Stimulated activated CD4-positive, alpha-beta T cell treated with anti-CD3 and anti-CD28 coated beads, Interleukin-12 subunit alpha, Interleukin-12 subunit beta, amount 100 ng/mL, for 4 hours (primary cell): ENCODE data around the gene TNFRSF8.

Experiments
- DNase-seq: peaks from one replicate; pipeline ENCODE4 v3.0.0-alpha.2; 2020

TNFRSF8 gene

GRCh38 chr1:12123172-12123571 is 60.1 kb downstream of the TNFRSF8 start:
- DNase-seq, result no peak

GRCh38 chr1:12124693-12125421 is 61.8 kb downstream of the TNFRSF8 start:
- DNase-seq, result peak; percentile 75

GRCh38 chr1:12125422-12126355 is 62.6 kb downstream of the TNFRSF8 start:
- DNase-seq, result no peak

- DNase-seq, result no peak
These were observed 63.7 kb downstream of the TNFRSF8 start for GRCh38 chr1:12126781-12127180.

- peak; percentile 29 for DNase-seq
These were observed 64.2 kb downstream of the TNFRSF8 start for GRCh38 chr1:12127206-12127810.

GRCh38 chr1:12128120-12128519 is 65.0 kb downstream of the TNFRSF8 start:
- no peak for DNase-seq

GRCh38 chr1:12129624-12130023 is 66.5 kb downstream of the TNFRSF8 start:
- DNase-seq, result no peak

- DNase-seq, result no peak
These were observed 67.5 kb downstream of the TNFRSF8 start for GRCh38 chr1:12130466-12131130.

- DNase-seq, result no peak
These were observed 69.0 kb downstream of the TNFRSF8 start for GRCh38 chr1:12132078-12132477.

GRCh38 chr1:12134716-12135115 is 71.6 kb downstream of the TNFRSF8 start:
- DNase-seq, result no peak

- no peak for DNase-seq
These were observed 72.5 kb downstream of the TNFRSF8 start for GRCh38 chr1:12135612-12136011.

GRCh38 chr1:12136916-12137610 is 74.0 kb downstream of the TNFRSF8 start:
- DNase-seq, result no peak

- DNase-seq, result no peak
These were observed 75.4 kb downstream of the TNFRSF8 start for GRCh38 chr1:12138196-12139168.

GRCh38 chr1:12140016-12140415 is 76.9 kb downstream of the TNFRSF8 start:
- no peak for DNase-seq

GRCh38 chr1:12140515-12141162 is 77.5 kb downstream of the TNFRSF8 start:
- DNase-seq, result no peak

- DNase-seq, result no peak
These were observed 78.2 kb downstream of the TNFRSF8 start for GRCh38 chr1:12141163-12141850.

- DNase-seq, result no peak
These were observed 79.2 kb downstream of the TNFRSF8 start for GRCh38 chr1:12142141-12142823.

GRCh38 chr1:12142891-12143630 is 80.0 kb downstream of the TNFRSF8 start:
- no peak for DNase-seq
